A673 (cell line): ENCODE results near the gene JAK3.

ENCODE experiments used
- EZH2 ChIP-seq: fragments of 200-600 bp; sonication (generic); IDR thresholded peaks from 2 replicates; pipeline ENCODE4 v1.6.1; 2017; ENCODE audit warnings: borderline replicate concordance, low read depth, mild to moderate bottlenecking, mixed read lengths, antibody characterized with exemption, low read length; ENCODE audit not compliant: poor library complexity, severe bottlenecking
- TF ChIP-seq, protein P1 (sequence below): fragments of 300-800, 200-600 bp; sonication (generic); conservative IDR thresholded peaks from 2 replicates; pipeline ENCODE4 v1.5.1; 2017; ENCODE audit warnings: low read depth, mild to moderate bottlenecking, antibody characterized with exemption, low read length, moderate library complexity, mixed read lengths

DNA sequence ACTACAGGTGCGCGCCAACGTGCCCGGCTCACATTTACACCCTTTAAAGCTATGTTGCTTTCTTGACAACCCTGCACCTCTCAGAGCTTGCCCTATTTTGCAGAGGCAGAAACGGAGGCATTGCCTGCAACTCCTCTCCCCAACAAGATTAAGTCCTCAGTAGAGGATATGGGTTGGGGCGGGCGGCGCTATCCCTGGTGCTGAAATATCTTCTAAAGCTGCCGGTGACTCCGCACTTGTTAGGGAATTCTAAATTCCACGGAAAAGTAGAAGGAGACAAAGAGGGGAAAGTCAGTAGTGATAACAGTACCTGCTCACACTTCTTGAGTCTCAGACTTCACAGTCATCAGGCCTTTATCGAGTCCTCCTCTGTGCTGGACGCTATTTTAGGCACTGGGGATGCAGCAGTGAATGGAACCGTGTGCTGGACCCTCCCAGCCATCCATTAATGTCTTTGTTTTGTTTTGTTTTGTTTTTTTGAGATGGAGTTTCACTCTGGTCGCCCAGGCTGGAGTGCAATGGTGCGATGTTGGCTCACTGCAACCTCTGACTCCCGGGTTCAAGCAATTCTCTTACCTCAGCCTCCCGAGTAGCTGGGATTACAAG is 41.9 kb upstream of the JAK3 start:
- TF ChIP-seq, protein P1, sequence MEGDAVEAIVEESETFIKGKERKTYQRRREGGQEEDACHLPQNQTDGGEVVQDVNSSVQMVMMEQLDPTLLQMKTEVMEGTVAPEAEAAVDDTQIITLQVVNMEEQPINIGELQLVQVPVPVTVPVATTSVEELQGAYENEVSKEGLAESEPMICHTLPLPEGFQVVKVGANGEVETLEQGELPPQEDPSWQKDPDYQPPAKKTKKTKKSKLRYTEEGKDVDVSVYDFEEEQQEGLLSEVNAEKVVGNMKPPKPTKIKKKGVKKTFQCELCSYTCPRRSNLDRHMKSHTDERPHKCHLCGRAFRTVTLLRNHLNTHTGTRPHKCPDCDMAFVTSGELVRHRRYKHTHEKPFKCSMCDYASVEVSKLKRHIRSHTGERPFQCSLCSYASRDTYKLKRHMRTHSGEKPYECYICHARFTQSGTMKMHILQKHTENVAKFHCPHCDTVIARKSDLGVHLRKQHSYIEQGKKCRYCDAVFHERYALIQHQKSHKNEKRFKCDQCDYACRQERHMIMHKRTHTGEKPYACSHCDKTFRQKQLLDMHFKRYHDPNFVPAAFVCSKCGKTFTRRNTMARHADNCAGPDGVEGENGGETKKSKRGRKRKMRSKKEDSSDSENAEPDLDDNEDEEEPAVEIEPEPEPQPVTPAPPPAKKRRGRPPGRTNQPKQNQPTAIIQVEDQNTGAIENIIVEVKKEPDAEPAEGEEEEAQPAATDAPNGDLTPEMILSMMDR, result no peak
- no peak for TF ChIP-seq EZH2
